Measurements from ENCODE around the gene LAIR1.

Gene LAIR1

GRCh38 chr19:54312436-54313377, 52.0 kb downstream of the LAIR1 start, which contains the start of gene LILRA5:
Gene LILRA5, minus strand, starts transcription at chr19:54313166. Its CDS starts 147 bp downstream, at chr19:54313019.
- peak; percentile 24 for DNase-seq

- DNase-seq, result no peak
Observed at GRCh38 chr19:54312011-54312410, 52.7 kb downstream of the LAIR1 start.

GRCh38 chr19:54311486-54311885, 53.2 kb downstream of the LAIR1 start:
- DNase-seq, result no peak

DNA sequence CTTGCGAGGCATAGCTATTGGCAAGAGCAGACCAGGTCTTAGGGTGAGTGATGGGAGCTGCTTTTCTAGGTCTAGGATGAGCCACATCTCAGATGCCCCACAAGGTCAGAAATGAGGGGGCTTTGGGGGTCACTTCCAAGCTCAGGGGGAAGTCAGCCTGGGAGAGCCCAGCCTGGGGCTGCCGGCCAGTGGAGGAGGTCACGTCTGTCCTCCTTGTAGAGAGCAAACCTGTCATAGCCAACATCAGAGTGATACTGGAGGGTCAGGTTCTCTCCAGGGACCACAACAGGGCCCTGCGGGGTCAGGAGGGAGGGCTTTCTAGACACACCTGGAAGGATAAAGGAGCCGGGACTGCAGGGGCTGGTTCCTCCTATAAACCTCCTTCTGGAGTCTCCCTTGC, 54.2 kb downstream of the LAIR1 start:
- DNase-seq, result no peak

DNA sequence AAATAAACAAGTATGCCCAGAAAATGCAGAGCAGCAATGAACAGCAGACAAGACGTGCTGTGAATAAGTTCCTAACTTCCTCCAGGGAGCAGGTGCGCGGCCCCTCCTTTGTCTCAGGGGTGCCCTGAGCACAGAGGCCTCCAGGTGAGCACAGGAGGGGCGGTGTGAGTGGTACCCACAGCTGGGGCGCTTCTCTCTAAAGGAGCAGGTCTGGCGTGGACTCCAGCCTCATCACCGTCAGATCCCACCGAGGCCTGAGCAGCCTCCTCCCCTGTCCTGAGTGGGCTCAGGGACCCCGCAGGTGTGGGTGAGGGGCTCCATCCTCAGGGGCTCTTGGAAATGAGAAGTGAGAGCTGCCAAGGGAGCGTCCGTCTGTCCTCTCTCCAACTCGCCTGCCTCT, 54.9 kb downstream of the LAIR1 start:
- no peak for DNase-seq

DNA sequence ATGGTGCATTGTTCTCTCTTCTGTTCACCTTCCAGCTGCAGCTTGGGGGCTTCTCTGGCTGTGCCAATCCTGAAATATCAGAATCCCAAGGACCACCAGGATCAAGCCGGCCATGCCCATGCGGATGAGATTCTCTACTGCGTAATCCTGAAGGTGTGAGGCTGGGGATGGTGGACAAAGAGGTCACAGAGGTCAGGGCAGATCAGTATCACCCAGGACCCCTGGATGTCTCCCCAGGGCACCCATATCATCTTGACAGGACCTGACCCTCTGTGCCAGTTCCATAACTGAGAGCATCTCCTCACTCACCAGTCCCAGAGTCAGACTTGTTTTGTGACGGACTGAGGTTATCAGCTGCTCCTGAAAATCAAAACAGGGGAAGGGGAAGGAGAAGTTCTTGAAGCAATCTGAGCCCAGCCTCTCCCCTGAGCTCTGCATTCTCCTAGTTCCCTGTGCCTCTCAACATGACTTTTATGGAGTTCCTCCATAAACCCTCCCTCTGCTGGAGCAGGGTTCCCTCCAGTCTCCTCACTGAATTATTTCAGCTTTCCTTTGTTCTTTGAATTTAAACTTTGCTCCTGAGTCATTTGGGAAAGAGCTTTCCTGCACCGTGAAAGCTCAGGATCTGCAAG, 57.2 kb downstream of the LAIR1 start:
- no peak for DNase-seq

GRCh38 chr19:54305141-54305540, 59.6 kb downstream of the LAIR1 start:
- no peak for DNase-seq

GRCh38 chr19:54302257-54302656, 62.5 kb downstream of the LAIR1 start:
- DNase-seq, result no peak

All from CD4-positive, alpha-beta T cell treated with Interleukin-4 for 4 hours (primary cell).